ENCODE data around the gene BFAR. TPM values are rescaled to one million over a fixed set of nuclear protein-coding genes. Genes with fewer than 3 reads are reported as not detected.
"Not testable (repeated sequence)": the region's sequence is repeated elsewhere in the genome, so short reads cannot be mapped to it uniquely, and the experiment has no call there.

Gene BFAR
- polyA plus RNA-seq, 2 of the 4 experiments (the other 2 are of a cell fraction) = 74.8 to 93.3 TPM

DNA sequence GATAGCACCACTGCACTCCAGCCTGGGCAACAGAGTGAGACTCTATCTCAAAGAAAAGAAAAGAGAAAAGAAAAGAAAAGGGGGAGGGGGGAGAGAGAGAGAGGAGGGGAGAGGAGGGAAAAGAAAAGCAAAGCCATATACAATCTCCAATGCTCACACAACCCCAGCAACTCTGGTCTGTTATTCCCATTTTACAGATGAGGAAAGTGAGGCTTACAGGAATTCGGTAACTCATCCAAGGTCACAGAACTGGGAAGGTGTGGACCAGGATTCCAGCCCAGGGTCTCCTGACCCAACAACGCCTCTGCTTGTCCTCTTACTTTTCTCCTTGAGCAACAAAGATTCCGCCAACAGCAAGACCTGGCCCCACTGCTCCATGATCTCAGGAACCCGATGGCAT lies 48.4 kb downstream of the BFAR start:
- WGBS (ENCODE audit: missing lambda C conversion rate) = 85% methylated on average over 4 of the region's 4 CpGs
- POLR2A ChIA-PET = no interaction called here
- no peak for FAIRE-seq
- TF ChIP-seq EHMT2 (IDR thresholded peaks at IDR 0.05; ENCODE audit: low read depth) = no peak
- no peaks in the 10 kb centered on the region for H3K4me1 ChIP-seq
- DNase-seq (ENCODE audit: low read depth in 1 of 2, low spot score in 1 of 2) = no peak
- CTCF ChIA-PET = no interaction called here
- no peaks in the 10 kb centered on the region for H3K9me3 ChIP-seq
- no peak overlapping the region for H3K4me2 ChIP-seq
- no peak overlapping the region for H3K4me3 ChIP-seq
- H3K27ac ChIP-seq = no peak overlapping the region
- no peak for ATAC-seq

DNA sequence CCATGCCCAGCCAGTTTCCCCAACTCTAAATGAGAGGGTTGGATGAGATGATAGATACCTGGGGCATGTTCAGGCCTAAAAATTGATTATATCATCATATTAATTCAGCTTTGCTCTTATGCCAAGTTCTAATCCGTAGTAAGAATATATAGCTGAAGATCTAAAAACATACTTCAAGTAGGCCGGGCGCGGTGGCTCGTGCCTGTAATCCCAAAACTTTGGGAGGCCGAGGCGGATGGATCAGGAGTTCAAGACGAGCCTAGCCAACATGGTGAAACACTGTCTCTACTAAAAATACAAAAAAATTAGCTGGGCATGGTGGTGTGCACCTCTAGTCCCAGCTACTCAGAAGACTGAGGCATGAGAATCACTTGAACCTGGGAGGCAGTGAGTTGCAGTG lies 49.4 kb downstream of the BFAR start:
- no peak for DNase-seq (ENCODE audit: low read depth in 1 of 2, low spot score in 1 of 2)
- 88% methylated on average over 8 of the region's 8 CpGs for WGBS (ENCODE audit: missing lambda C conversion rate)
- Histone ChIP-seq H3K9me3 (no peaks in the 10 kb centered on the region), H3K4me1 (no peaks in the 10 kb centered on the region), H3K4me3 (no peak overlapping the region), H3K4me2 (no peak overlapping the region), H3K27ac (no peak overlapping the region)
- ChIA-PET CTCF (no interaction called here), POLR2A (no interaction called here)
- no peak for ATAC-seq
- no peak for FAIRE-seq
- TF ChIP-seq RCOR1 (IDR thresholded peaks at IDR 0.05; ENCODE audit: low read depth, low read length) (no peak), JUNB (IDR thresholded peaks at IDR 0.05) (no peak)
- TF ChIP-seq, protein P1, sequence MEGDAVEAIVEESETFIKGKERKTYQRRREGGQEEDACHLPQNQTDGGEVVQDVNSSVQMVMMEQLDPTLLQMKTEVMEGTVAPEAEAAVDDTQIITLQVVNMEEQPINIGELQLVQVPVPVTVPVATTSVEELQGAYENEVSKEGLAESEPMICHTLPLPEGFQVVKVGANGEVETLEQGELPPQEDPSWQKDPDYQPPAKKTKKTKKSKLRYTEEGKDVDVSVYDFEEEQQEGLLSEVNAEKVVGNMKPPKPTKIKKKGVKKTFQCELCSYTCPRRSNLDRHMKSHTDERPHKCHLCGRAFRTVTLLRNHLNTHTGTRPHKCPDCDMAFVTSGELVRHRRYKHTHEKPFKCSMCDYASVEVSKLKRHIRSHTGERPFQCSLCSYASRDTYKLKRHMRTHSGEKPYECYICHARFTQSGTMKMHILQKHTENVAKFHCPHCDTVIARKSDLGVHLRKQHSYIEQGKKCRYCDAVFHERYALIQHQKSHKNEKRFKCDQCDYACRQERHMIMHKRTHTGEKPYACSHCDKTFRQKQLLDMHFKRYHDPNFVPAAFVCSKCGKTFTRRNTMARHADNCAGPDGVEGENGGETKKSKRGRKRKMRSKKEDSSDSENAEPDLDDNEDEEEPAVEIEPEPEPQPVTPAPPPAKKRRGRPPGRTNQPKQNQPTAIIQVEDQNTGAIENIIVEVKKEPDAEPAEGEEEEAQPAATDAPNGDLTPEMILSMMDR (IDR thresholded peaks at IDR 0.05) = no peak
- TF ChIP-seq, protein P2, sequence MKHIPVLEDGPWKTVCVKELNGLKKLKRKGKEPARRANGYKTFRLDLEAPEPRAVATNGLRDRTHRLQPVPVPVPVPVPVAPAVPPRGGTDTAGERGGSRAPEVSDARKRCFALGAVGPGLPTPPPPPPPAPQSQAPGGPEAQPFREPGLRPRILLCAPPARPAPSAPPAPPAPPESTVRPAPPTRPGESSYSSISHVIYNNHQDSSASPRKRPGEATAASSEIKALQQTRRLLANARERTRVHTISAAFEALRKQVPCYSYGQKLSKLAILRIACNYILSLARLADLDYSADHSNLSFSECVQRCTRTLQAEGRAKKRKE (CRISPR knock-in tag; IDR thresholded peaks at IDR 0.05; ENCODE audit: low read depth) = no peak

DNA sequence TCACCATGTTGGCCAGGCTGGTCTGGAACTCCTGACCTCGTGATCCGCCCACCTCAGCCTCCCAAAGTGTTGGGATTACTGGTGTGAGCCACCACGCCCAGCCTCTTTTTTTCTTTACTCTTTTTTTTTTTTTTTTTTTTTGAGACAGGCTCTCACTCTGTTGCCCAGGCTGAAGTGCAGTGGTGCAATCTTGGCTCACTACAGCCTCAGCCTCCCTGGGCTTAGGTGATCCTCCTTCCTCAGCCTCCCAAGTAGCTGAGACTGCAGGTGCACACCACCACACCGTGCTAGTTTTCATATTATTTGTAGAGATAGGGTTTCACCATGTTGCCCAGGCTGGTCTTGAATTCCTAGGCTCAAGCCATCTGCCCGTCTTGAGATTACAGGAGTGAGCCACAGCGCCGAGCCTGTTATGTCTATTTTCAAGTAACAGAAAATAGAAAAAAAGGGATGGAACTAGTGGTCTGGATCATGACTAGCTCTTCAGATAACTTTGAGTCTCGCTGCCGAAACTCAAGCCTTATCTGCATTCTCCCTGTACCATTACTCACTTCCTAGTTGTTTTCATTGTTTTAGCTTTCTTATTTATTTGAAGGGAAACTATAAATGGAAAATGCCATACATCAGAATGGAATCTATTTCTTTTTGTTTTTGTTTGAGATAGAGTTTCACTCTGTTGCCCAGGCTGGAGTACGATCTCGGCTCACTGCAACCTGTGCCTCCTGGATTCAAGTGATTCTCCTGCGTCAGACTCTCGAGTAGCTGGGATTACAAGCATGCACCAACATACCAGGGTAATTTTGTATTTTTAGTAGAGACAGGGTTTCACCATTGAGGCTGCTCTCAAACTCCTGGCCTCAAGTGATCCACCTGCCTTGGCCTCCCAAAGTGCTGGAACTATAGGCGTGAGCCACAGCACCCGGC lies 53.4 kb downstream of the BFAR start:
- H3K4me1 ChIP-seq; ATAC-seq; POLR2A ChIA-PET; H3K4me2 ChIP-seq; H3K27ac ChIP-seq; FAIRE-seq; DNase-seq (ENCODE audit: low read depth in 1 of 2, low spot score in 1 of 2); H3K4me3 ChIP-seq; CTCF ChIA-PET; H3K9me3 ChIP-seq: not testable (repeated sequence)
- WGBS (ENCODE audit: missing lambda C conversion rate) = 76% methylated on average over 15 of the region's 15 CpGs

DNA sequence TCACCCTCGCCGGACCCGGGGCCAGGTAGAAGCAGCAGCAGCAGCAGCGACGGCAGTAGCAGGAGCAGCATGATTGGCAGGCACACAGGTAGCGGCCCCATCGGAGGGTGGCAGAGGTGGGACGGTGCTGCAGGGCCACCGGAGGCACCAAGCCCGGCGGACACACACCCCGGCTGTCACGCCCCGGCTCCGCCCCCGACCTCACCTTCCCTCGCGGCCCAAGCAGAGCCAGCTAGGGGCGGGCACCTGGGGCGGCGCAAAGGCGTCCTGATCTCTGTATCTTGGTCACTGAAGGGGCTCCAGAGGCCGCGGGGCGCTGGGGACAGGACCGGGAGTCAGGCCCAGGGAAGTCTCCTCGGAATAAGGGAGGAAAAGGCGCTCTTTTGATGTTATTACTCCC lies 61.4 kb downstream of the BFAR start, which contains the start of gene PLA2G10:
Gene PLA2G10 (minus strand): TSS at position 180 of the 400 bp plus-strand sequence. CDS start 79 bp downstream, at position 101.
- POLR2A ChIA-PET; FAIRE-seq; H3K4me1 ChIP-seq; H3K4me3 ChIP-seq; DNase-seq (ENCODE audit: low read depth in 1 of 2, low spot score in 1 of 2); H3K27ac ChIP-seq; CTCF ChIA-PET; H3K9me3 ChIP-seq; H3K4me2 ChIP-seq: not testable (repeated sequence)
- ATAC-seq = peak in 1 of 2 experiments; percentile 19; a peak in 1 of 6 replicates
- no CpG with 5 or more reads among the region's 28 CpGs for WGBS (ENCODE audit: missing lambda C conversion rate)

DNA sequence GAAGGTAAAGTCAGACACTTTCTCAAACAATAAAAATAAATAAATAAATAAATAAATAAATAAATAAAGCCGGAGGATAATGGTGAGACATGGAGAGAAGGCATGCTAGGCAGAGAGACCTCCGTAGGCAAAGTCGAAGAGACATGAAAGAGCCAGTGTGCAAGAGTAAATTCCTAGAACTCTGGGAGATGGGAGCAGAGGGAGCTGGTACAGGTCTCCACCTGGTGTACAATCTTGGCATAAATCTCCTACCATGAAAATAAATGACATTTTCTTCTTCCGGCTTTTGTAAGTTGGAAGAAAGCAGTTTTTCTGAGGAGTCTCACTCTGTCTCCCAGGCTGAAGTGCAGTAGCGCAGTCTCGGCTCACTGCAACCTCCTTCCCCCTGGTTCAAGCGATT lies 69.1 kb downstream of the BFAR start:
- 8% methylated on average over 3 of the region's 7 CpGs for WGBS (ENCODE audit: missing lambda C conversion rate)
- DNase-seq (ENCODE audit: low read depth in 1 of 2, low spot score in 1 of 2); H3K4me3 ChIP-seq; FAIRE-seq; H3K27ac ChIP-seq; H3K4me2 ChIP-seq; H3K9me3 ChIP-seq; CTCF ChIA-PET; POLR2A ChIA-PET; H3K4me1 ChIP-seq: not testable (repeated sequence)
- ATAC-seq = peak; percentile 49 to 69
- TF ChIP-seq ZC3H11A (IDR thresholded peaks at IDR 0.05) = 0 out of 2 replicates have a peak, but pooled peaks have one; percentile 9

DNA sequence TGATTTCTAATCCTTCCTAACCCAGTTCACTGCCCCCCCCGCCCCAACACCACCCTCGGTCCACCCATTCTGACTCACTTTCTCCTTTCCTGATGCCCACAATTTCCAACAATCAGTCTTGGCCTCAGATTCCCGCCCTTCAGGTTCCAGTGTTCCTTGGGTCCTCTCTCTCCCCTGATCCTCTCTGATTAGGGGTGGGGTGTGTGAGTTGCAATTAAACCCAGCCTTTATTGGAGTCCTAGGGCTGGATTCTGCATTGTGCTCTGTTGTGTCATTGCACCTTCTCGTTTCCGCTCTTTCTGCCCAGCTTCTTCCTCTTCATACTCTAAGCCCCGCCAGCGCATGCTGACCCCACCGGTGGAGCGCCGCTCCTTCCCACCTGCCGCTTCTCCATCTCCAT lies 69.9 kb downstream of the BFAR start:
- H3K4me1 ChIP-seq; POLR2A ChIA-PET; CTCF ChIA-PET; ATAC-seq; H3K4me3 ChIP-seq; H3K27ac ChIP-seq; H3K9me3 ChIP-seq; DNase-seq (ENCODE audit: low read depth in 1 of 2, low spot score in 1 of 2); FAIRE-seq; H3K4me2 ChIP-seq: not testable (repeated sequence)
- no CpG with 5 or more reads among the region's 11 CpGs for WGBS (ENCODE audit: missing lambda C conversion rate)

DNA sequence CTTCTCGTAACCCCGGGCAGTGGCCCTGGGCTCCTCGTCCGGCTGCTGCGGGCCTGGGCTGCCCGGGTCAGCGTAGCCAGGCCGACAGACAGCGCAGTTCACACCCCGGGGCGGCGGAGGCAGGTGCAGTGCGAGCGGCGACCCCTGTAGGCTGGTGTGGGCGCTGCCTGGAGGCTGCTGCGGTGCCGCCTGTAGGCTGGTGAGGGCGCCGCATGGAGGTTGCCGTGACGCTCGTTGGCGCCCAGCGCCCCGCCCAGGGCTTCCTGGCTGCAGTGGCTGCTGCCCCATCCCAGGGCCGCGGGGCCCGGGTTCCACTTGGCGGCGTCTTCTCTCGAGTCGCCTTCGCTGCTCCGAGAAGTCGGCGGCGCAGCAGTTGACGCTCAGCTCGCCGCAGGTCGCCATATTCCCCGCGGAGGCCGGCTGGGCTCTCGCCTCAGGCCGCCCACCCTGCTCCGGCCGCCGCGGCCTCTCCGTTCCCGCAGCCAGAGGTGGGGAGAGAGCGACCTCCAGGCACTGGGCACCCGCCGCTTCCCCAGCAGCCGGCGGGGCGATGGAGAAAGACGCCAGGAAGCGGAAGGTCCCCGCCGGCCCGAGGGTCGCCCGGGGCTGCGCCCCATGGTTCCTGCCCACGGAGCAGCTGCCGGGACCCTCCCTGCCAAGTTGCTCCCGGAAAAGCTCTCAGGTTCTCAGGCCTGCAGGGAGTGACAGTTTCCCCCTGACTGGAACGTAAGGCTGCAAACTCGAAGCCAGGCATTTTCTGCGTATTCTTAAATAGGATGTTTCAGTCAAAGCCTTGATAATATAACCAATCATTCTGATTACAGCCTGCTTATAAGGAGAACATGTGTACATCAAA lies 70.6 kb downstream of the BFAR start, which contains the start of gene NPIPA3:
Gene NPIPA3 (plus strand): TSS at position 256 of the 856 bp plus-strand sequence. CDS start 5,533 bp downstream, outside the sequence.
- DNase-seq (ENCODE audit: low read depth in 1 of 2, low spot score in 1 of 2); POLR2A ChIA-PET; H3K4me3 ChIP-seq; H3K9me3 ChIP-seq; FAIRE-seq; H3K4me2 ChIP-seq; H3K27ac ChIP-seq; CTCF ChIA-PET; H3K4me1 ChIP-seq: not testable (repeated sequence)
- no CpG with 5 or more reads among the region's 73 CpGs for WGBS (ENCODE audit: missing lambda C conversion rate)
- peak; percentile 99 for ATAC-seq

Measured in A549 (cell line).